ENCODE results near the gene NCMAP.

NCMAP gene

GRCh38 chr1:24570265-24571125 is 14.6 kb downstream of the NCMAP start:
- DNase-seq (ENCODE audit: low spot score) = no peak

GRCh38 chr1:24572301-24572700 is 16.4 kb downstream of the NCMAP start:
- DNase-seq (ENCODE audit: low spot score) = no peak

- DNase-seq (ENCODE audit: low spot score) = no peak
Measured at GRCh38 chr1:24575905-24576587, 20.2 kb downstream of the NCMAP start.

- DNase-seq (ENCODE audit: low spot score) = no peak
Measured at GRCh38 chr1:24578846-24579245, 23.0 kb downstream of the NCMAP start.

- DNase-seq (ENCODE audit: low spot score) = no peak
Measured at GRCh38 chr1:24580756-24581155, 24.9 kb downstream of the NCMAP start.

GRCh38 chr1:24584171-24584647 is 28.3 kb downstream of the NCMAP start:
- DNase-seq (ENCODE audit: low spot score) = no peak

- DNase-seq (ENCODE audit: low spot score) = no peak
Measured at GRCh38 chr1:24586119-24586518, 30.2 kb downstream of the NCMAP start.

- DNase-seq (ENCODE audit: low spot score) = peak; percentile 81
Measured at GRCh38 chr1:24586970-24587820, 31.3 kb downstream of the NCMAP start.

GRCh38 chr1:24588573-24588972 is 32.7 kb downstream of the NCMAP start:
- no peak for DNase-seq (ENCODE audit: low spot score)

GRCh38 chr1:24589200-24589599 is 33.3 kb downstream of the NCMAP start:
- DNase-seq (ENCODE audit: low spot score) = no peak

- no peak for DNase-seq (ENCODE audit: low spot score)
Measured at GRCh38 chr1:24591781-24592180, 35.9 kb downstream of the NCMAP start.

- no peak for DNase-seq (ENCODE audit: low spot score)
Measured at GRCh38 chr1:24594328-24594598, 38.4 kb downstream of the NCMAP start.

GRCh38 chr1:24596401-24596880 is 40.6 kb downstream of the NCMAP start:
- DNase-seq (ENCODE audit: low spot score) = no peak

- DNase-seq (ENCODE audit: low spot score) = no peak
Measured at GRCh38 chr1:24599265-24599664, 43.4 kb downstream of the NCMAP start.

GRCh38 chr1:24600551-24600950 is 44.7 kb downstream of the NCMAP start:
- no peak for DNase-seq (ENCODE audit: low spot score)

GRCh38 chr1:24605534-24606295 is 49.8 kb downstream of the NCMAP start:
- no peak for DNase-seq (ENCODE audit: low spot score)

- DNase-seq (ENCODE audit: low spot score) = no peak
Measured at GRCh38 chr1:24606296-24606605, 50.4 kb downstream of the NCMAP start.

- DNase-seq (ENCODE audit: low spot score) = no peak
Measured at GRCh38 chr1:24606621-24607020, 50.7 kb downstream of the NCMAP start.

- no peak for DNase-seq (ENCODE audit: low spot score)
Measured at GRCh38 chr1:24609949-24610517, 54.1 kb downstream of the NCMAP start.

- DNase-seq (ENCODE audit: low spot score) = no peak
Measured at GRCh38 chr1:24619376-24619775, 63.5 kb downstream of the NCMAP start.

GRCh38 chr1:24620678-24621077 is 64.8 kb downstream of the NCMAP start:
- DNase-seq (ENCODE audit: low spot score) = no peak

- no peak for DNase-seq (ENCODE audit: low spot score)
Measured at GRCh38 chr1:24621121-24621520, 65.2 kb downstream of the NCMAP start.
